Measurements from ENCODE around the gene GLT6D1.

GLT6D1 gene

DNA sequence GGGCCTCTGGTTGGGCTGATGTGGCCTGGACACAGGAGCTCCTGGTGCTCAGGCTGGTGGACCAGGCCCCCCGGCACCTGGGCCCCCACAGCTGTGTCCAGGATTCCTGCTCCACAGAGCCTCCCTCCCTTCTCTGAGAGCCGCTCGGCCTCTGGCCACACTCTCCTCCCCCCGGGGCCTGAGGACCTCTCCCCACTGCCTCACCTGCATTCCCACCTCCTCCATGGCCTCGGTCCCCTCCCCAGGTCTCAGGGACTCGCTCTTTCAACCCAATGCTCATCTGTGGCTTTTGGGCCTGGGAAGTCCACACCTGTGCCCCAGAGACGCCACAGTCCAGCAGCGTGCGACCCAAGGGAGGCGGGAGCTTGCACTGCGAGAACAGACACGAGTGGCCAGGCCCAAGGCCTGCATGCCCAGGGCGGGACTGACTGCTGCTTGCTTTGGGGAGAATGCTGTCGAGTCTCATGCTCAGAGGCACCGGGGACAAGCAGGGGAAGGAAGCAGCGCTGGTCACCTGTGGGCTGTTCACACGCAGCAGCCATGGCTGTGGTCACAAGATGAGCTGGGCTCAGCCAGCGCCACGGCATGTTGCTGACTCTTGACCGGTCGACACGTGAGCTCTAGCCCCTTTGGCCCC lies 63.2 kb downstream of the GLT6D1 start:
- no peak overlapping the region for H3K27ac Mint-ChIP-seq
- peaks cover 7% of the 10 kb centered on the region for H3K4me1 Mint-ChIP-seq
- H3K27me3 Mint-ChIP-seq (ENCODE audit: low read depth, poor library complexity) = peaks cover 9% of the 10 kb centered on the region
- H3K36me3 Mint-ChIP-seq (ENCODE audit: low read depth) = no peaks in the 10 kb centered on the region
- H3K9me3 Mint-ChIP-seq = peaks cover 2% of the 10 kb centered on the region
- H3K4me3 Mint-ChIP-seq = no peak overlapping the region
- TF ChIP-seq, protein P1, sequence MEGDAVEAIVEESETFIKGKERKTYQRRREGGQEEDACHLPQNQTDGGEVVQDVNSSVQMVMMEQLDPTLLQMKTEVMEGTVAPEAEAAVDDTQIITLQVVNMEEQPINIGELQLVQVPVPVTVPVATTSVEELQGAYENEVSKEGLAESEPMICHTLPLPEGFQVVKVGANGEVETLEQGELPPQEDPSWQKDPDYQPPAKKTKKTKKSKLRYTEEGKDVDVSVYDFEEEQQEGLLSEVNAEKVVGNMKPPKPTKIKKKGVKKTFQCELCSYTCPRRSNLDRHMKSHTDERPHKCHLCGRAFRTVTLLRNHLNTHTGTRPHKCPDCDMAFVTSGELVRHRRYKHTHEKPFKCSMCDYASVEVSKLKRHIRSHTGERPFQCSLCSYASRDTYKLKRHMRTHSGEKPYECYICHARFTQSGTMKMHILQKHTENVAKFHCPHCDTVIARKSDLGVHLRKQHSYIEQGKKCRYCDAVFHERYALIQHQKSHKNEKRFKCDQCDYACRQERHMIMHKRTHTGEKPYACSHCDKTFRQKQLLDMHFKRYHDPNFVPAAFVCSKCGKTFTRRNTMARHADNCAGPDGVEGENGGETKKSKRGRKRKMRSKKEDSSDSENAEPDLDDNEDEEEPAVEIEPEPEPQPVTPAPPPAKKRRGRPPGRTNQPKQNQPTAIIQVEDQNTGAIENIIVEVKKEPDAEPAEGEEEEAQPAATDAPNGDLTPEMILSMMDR (IDR thresholded peaks at IDR 0.05) = no peak
- no peak for DNase-seq

DNA sequence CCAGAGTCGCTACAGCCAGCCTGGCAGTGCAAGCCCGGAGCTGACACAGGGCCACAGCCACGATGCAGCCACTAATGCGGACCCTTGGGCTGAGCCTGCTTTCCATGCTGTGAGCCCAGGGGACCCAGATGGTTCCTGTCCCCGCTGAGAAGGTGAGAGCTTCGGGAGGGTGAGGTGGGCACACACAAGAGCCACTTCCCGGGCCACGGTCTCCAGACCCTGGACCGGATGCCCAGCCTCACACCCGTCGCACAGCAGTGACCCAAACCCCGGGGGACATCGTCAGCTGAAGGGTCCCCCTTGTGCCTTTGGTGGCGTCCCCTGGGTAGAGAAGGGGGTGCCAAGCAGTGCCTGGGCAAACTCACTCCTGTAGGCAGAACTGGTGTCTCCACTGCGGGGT lies 64.4 kb downstream of the GLT6D1 start:
- TF ChIP-seq, protein P1 (IDR thresholded peaks at IDR 0.05) = no peak
- Mint-ChIP-seq H3K27me3 (ENCODE audit: low read depth, poor library complexity) (peaks cover 6% of the 10 kb centered on the region), H3K27ac (no peak overlapping the region), H3K4me3 (no peak overlapping the region), H3K4me1 (peaks cover 7% of the 10 kb centered on the region), H3K9me3 (peaks cover 8% of the 10 kb centered on the region), H3K36me3 (ENCODE audit: low read depth) (no peaks in the 10 kb centered on the region)
- no peak for DNase-seq

DNA sequence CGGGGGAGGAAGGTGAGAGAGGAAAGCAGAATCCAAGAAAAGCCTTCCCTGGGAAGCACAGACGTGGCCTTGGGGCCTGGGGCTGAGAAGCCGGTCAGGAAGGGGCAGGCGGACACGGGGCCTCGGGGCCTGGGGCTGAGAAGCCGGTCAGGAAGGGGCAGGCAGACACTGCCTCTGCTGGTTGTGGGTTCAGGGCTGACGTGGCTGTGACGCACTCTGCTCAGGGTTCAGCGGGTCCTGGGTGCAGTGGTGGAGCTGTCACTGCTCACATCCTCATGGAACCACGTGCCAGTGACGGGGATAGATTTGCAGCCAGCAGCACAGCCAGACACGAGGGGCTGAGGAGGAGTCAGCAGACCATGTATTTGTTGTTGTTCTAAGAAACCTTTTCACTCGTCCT lies 65.0 kb downstream of the GLT6D1 start:
- Mint-ChIP-seq H3K36me3 (ENCODE audit: low read depth) (no peaks in the 10 kb centered on the region), H3K4me1 (peaks cover 7% of the 10 kb centered on the region), H3K4me3 (no peak overlapping the region), H3K9me3 (peaks cover 11% of the 10 kb centered on the region), H3K27ac (no peak overlapping the region), H3K27me3 (ENCODE audit: low read depth, poor library complexity) (peaks cover 9% of the 10 kb centered on the region)
- DNase-seq = no peak
- TF ChIP-seq, protein P1 (IDR thresholded peaks at IDR 0.05) = no peak
